ENCODE measurements around the gene PAX8. TPM values are rescaled to one million over a fixed set of nuclear protein-coding genes. Genes with fewer than 3 reads are reported as not detected.

PAX8 gene
- total RNA-seq, 1 donor from 2014 or later: not detected

DNA sequence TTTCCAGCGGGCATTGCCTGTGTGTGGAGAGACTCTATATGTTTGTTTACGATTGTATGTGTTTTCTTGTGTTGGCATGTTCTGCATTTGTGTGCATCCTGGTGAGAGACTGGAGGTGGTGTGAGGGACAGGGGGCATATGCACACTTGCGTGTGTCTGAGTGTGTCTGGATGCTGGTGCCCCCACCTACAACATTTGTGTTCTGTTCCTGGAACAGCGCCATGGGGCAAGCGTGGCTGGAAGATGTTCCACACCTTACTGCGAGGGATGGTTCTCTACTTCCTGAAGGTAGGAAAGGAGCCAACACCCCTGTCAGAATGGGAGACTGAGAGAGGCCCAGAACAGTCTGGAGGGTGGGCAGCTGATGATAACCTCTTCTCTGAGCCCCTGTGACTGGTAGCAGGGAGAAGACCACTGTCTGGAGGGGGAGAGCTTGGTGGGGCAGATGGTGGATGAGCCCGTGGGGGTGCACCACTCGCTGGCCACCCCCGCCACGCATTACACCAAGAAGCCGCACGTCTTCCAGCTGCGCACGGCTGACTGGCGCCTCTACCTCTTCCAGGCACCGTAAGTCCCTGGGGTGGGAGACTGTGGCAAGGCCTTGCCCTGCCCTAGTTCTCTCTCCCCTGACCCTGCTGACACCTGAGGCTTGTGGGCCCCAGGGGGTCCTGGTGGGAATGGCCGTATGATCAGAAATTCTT is 81.2 kb downstream of the PAX8 start:
- peaks cover 20% of the 10 kb centered on the region for H3K36me3 ChIP-seq (ENCODE audit: control insufficient read depth, insufficient read depth, low read length)

DNA sequence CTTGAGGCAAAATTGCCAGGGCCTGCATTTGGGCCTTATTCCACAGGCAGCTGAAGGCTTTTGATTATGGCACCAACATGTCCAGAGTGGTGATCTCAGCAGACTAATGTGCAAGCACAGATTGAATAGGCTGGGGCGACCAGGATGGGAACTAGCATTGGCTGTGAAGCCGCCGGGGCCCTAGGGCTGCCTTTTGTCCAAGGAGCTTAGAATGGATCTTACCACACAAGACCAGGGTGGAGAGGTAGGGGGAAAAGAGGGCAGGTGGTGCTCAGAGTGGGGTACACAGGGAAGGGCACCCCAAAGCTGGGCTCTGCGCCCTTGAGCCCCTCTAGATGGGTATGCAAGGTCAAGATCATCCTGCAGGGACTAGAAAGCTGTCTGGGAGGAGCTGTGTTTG is 81.9 kb downstream of the PAX8 start:
- no peak for FAIRE-seq
- Histone ChIP-seq H3K36me3 (ENCODE audit: control insufficient read depth, insufficient read depth, low read length) (peaks cover 17% of the 10 kb centered on the region), H3K27me3 (ENCODE audit: control insufficient read depth, insufficient read depth, low read length) (no peaks in the 10 kb centered on the region), H3K4me3 (ENCODE audit: low read depth, low read length) (no peak overlapping the region)
- DNase-seq (ENCODE audit: low read depth): no peak
- TF ChIP-seq, protein P1, sequence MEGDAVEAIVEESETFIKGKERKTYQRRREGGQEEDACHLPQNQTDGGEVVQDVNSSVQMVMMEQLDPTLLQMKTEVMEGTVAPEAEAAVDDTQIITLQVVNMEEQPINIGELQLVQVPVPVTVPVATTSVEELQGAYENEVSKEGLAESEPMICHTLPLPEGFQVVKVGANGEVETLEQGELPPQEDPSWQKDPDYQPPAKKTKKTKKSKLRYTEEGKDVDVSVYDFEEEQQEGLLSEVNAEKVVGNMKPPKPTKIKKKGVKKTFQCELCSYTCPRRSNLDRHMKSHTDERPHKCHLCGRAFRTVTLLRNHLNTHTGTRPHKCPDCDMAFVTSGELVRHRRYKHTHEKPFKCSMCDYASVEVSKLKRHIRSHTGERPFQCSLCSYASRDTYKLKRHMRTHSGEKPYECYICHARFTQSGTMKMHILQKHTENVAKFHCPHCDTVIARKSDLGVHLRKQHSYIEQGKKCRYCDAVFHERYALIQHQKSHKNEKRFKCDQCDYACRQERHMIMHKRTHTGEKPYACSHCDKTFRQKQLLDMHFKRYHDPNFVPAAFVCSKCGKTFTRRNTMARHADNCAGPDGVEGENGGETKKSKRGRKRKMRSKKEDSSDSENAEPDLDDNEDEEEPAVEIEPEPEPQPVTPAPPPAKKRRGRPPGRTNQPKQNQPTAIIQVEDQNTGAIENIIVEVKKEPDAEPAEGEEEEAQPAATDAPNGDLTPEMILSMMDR (IDR thresholded peaks at IDR 0.05; ENCODE audit: insufficient read depth, low read length, severe bottlenecking): no peak

More for the DNA sequence above, 81.2 kb downstream of the PAX8 start:
- no peaks in the 10 kb centered on the region for H3K27me3 ChIP-seq (ENCODE audit: control insufficient read depth, insufficient read depth, low read length)
- no peak for DNase-seq (ENCODE audit: low read depth)
- no peak overlapping the region for H3K4me3 ChIP-seq (ENCODE audit: low read depth, low read length)
- FAIRE-seq: no peak
- TF ChIP-seq, protein P1 (IDR thresholded peaks at IDR 0.05; ENCODE audit: insufficient read depth, low read length, severe bottlenecking): no peak

DNA sequence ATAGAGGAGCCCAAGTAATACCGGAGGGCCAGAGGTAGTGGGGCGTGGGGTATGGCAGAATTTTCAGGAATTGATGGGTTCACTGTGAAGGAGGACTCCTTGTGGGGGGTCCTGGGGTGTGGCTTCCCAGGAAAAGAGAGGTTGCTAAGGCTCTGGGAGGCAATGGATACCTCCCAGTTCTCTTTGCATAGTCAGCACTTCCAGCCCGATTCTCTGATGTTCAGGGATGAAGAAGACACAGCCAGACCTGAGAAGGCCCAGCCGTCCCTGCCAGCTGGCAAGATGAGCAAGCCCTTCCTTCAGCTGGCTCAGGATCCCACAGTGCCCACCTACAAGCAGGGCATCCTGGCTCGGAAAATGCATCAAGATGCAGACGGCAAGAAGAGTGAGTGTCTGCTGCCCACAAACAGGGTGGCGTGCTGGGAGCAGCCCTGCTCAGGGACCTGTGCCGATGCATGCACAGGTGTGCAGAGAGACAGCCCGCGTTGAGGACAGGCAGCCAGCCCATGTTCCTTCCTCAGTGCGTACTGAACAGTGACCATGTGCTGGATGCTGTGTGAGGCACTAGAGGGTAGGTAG is 82.7 kb downstream of the PAX8 start:
- no peak for DNase-seq (ENCODE audit: low read depth)
- no peak for FAIRE-seq
- TF ChIP-seq, protein P1 (IDR thresholded peaks at IDR 0.05; ENCODE audit: insufficient read depth, low read length, severe bottlenecking): no peak
- H3K36me3 ChIP-seq (ENCODE audit: control insufficient read depth, insufficient read depth, low read length): peaks cover 13% of the 10 kb centered on the region
- H3K4me3 ChIP-seq (ENCODE audit: low read depth, low read length): no peak overlapping the region
- no peaks in the 10 kb centered on the region for H3K27me3 ChIP-seq (ENCODE audit: control insufficient read depth, insufficient read depth, low read length)

DNA sequence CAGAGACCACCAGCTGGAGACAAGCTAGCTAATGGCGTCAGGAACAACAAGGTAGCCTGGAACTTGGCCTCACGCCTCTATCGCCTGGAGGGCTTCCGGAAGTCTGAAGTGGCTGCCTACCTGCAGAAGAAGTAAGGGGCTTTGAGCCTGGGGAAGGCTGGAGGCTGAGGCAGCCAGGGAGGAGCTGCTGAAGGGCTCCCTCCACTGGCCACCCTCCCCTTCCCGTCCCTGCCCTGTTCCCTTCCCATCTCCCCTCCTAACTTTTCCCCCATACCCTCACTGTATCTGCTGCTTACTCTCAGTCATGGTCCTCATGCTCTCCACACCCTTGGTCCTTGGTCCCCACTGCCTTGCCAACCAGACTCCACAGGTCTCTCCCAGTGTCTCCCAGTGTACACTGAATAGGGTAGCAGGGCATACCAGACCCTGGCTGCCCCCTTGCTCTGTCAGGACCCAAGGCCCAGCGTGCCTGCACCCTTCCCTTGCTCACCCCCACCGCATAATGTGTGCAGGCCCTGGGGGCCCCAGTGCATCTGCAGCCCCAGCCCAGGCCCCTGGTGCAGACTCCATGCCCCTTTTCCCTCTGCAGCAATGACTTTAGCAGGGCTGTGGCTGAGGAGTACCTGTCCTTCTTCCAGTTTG is 86.1 kb downstream of the PAX8 start:
- TF ChIP-seq, protein P1 (IDR thresholded peaks at IDR 0.05; ENCODE audit: insufficient read depth, low read length, severe bottlenecking): peak; percentile 31
- H3K36me3 ChIP-seq (ENCODE audit: control insufficient read depth, insufficient read depth, low read length): peaks cover 8% of the 10 kb centered on the region
- H3K4me3 ChIP-seq (ENCODE audit: low read depth, low read length): no peak overlapping the region
- no peaks in the 10 kb centered on the region for H3K27me3 ChIP-seq (ENCODE audit: control insufficient read depth, insufficient read depth, low read length)
- DNase-seq (ENCODE audit: low read depth) (no peak), FAIRE-seq (no peak)

DNA sequence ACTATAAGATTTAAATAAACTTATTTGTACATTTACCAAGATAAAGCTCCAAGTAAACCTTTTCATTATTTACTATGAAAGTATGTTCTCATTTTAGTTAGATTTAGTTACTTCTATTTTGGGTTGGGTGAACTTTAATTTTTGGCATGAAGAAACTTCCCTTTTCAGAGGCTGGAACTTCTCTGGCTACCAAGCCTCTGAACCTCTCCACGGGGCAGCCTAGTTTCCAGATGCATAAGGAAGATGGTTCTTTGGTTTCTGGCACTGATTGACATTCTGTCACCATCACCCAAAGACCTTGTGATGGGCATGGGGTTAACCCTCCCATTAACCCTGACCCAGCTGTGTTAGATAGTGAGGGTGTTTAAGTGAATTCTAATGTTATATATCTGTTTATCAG is 87.8 kb downstream of the PAX8 start:
- Histone ChIP-seq H3K4me3 (ENCODE audit: low read depth, low read length) (no peak overlapping the region), H3K36me3 (ENCODE audit: control insufficient read depth, insufficient read depth, low read length) (peaks cover 5% of the 10 kb centered on the region), H3K27me3 (ENCODE audit: control insufficient read depth, insufficient read depth, low read length) (no peaks in the 10 kb centered on the region)
- TF ChIP-seq, protein P1 (IDR thresholded peaks at IDR 0.05; ENCODE audit: insufficient read depth, low read length, severe bottlenecking): no peak
- FAIRE-seq (no peak), DNase-seq (ENCODE audit: low read depth) (no peak)
